Stimulated activated naive B cell treated with anti-CD40 and anti-IgM and Interleukin-4, amounts not matched to agents 10 μg/mL and 1 μg/mL and 100 μg/mL, for 72 hours (primary cell): ENCODE data around the gene CTU1.

ENCODE experiments used
- ATAC-seq, 2 donors: fragments of 150-1000 bp; cut with Tn5 transposase; replicated peaks; 2 replicates each; pipeline ENCODE4 v1.10.0; 2021; ENCODE audit warnings: moderate library complexity in 1 of 2
- DNase-seq: peaks from one replicate; pipeline ENCODE4 v3.0.0; 2021
- H3K27ac Mint-ChIP-seq: one replicate; pipeline ENCODE4 v1.8.0; 2022; ENCODE audit warnings: mild to moderate bottlenecking, mixed read lengths
- H3K27me3 Mint-ChIP-seq, 2 donors: one replicate each; pipeline ENCODE4 v1.8.0; 2022; ENCODE audit warnings: mixed read lengths in 2 of 2
- H3K36me3 Mint-ChIP-seq, 2 donors: one replicate each; pipeline ENCODE4 v1.8.0; 2022; ENCODE audit warnings: mixed read lengths in 2 of 2, mild to moderate bottlenecking in 1 of 2
- H3K4me1 Mint-ChIP-seq, 2 donors: one replicate each; pipeline ENCODE4 v1.8.0; 2022; ENCODE audit warnings: mixed read lengths in 2 of 2, mild to moderate bottlenecking in 1 of 2
- H3K4me3 Mint-ChIP-seq, 2 donors: one replicate each; pipeline ENCODE4 v1.8.0; 2022; ENCODE audit warnings: mild to moderate bottlenecking in 2 of 2, mixed read lengths in 2 of 2, moderate library complexity in 1 of 2
- H3K9me3 Mint-ChIP-seq, 2 donors: one replicate each; pipeline ENCODE4 v1.8.0; 2022; ENCODE audit warnings: mixed read lengths in 2 of 2, mild to moderate bottlenecking in 1 of 2

Gene CTU1

GRCh38 chr19:51075998-51076397 is 32.2 kb downstream of the CTU1 start:
- H3K36me3 Mint-ChIP-seq: peaks cover 0 to 8% of the 10 kb centered on the region in 2 donors
- H3K27me3 Mint-ChIP-seq: peaks cover 5 to 6% of the 10 kb centered on the region in 2 donors
- peaks cover 6 to 7% of the 10 kb centered on the region in 2 donors for H3K9me3 Mint-ChIP-seq
- DNase-seq: no peak
- no peak for ATAC-seq
- H3K4me1 Mint-ChIP-seq: no peaks in the 10 kb centered on the region
- H3K4me3 Mint-ChIP-seq: no peak overlapping the region
- H3K27ac Mint-ChIP-seq: no peak overlapping the region

GRCh38 chr19:51071095-51071405 is 37.2 kb downstream of the CTU1 start:
- Mint-ChIP-seq H3K27me3 (peaks cover 22 to 23% of the 10 kb centered on the region in 2 donors), H3K36me3 (peaks cover 0 to 1% of the 10 kb centered on the region in 2 donors), H3K27ac (no peak overlapping the region), H3K4me3 (no peak overlapping the region), H3K4me1 (no peaks in the 10 kb centered on the region), H3K9me3 (peaks cover 11% of the 10 kb centered on the region in 2 donors)
- no peak for ATAC-seq
- no peak for DNase-seq

- ATAC-seq: no peak
- peaks cover 11% of the 10 kb centered on the region in 2 donors for H3K9me3 Mint-ChIP-seq
- no peak overlapping the region for H3K4me3 Mint-ChIP-seq
- H3K36me3 Mint-ChIP-seq: peaks cover 0 to 1% of the 10 kb centered on the region in 2 donors
- no peak overlapping the region for H3K27ac Mint-ChIP-seq
- H3K27me3 Mint-ChIP-seq: peaks cover 27 to 28% of the 10 kb centered on the region in 2 donors
- no peaks in the 10 kb centered on the region for H3K4me1 Mint-ChIP-seq
- no peak for DNase-seq
These were observed 37.7 kb downstream of the CTU1 start for GRCh38 chr19:51070334-51071094.

- H3K27me3 Mint-ChIP-seq: peaks cover 36 to 41% of the 10 kb centered on the region in 2 donors
- H3K4me1 Mint-ChIP-seq: peaks cover 0 to 2% of the 10 kb centered on the region in 2 donors
- peaks cover 5% of the 10 kb centered on the region in 2 donors for H3K9me3 Mint-ChIP-seq
- no peak for DNase-seq
- H3K27ac Mint-ChIP-seq: no peak overlapping the region
- ATAC-seq: no peak
- no peak overlapping the region for H3K4me3 Mint-ChIP-seq
- H3K36me3 Mint-ChIP-seq: peaks cover 0 to 1% of the 10 kb centered on the region in 2 donors
These were observed 41.6 kb downstream of the CTU1 start for GRCh38 chr19:51066393-51067186.

- Mint-ChIP-seq H3K27me3 (peaks cover 45 to 53% of the 10 kb centered on the region in 2 donors), H3K4me1 (peaks cover 0 to 2% of the 10 kb centered on the region in 2 donors)
- no peak for ATAC-seq
These were observed 42.8 kb downstream of the CTU1 start for GRCh38 chr19:51065221-51065960.

GRCh38 chr19:51064534-51065220 is 43.5 kb downstream of the CTU1 start, which contains the start of gene KLK13:
Gene KLK13 (minus strand): TSS chr19:51065092. CDS start chr19:51065067, 25 bp downstream.
- Mint-ChIP-seq H3K4me1 (peaks cover 0 to 2% of the 10 kb centered on the region in 2 donors), H3K27me3 (peaks cover 45 to 60% of the 10 kb centered on the region in 2 donors), H3K27ac (no peak within 1 kb of the TSS), H3K36me3 (peaks cover 0 to 4% of the 10 kb centered on the region in 2 donors), H3K4me3 (peak within 1 kb of the TSS; percentile 4 to 33), H3K9me3 (peaks cover 9 to 10% of the 10 kb centered on the region in 2 donors)
- ATAC-seq: no peak
- DNase-seq: no peak

More at GRCh38 chr19:51065221-51065960, 42.8 kb downstream of the CTU1 start:
- Mint-ChIP-seq H3K9me3 (peaks cover 9 to 10% of the 10 kb centered on the region in 2 donors), H3K36me3 (peaks cover 0 to 4% of the 10 kb centered on the region in 2 donors), H3K4me3 (peak overlapping the region; percentile 4 to 33), H3K27ac (no peak overlapping the region)
- DNase-seq: no peak

- peaks cover 0 to 4% of the 10 kb centered on the region in 2 donors for H3K36me3 Mint-ChIP-seq
- H3K4me3 Mint-ChIP-seq: no peak overlapping the region
- ATAC-seq (no peak), DNase-seq (no peak)
- peaks cover 48 to 64% of the 10 kb centered on the region in 2 donors for H3K27me3 Mint-ChIP-seq
- no peak overlapping the region for H3K27ac Mint-ChIP-seq
- peaks cover 9 to 10% of the 10 kb centered on the region in 2 donors for H3K9me3 Mint-ChIP-seq
- peaks cover 0 to 2% of the 10 kb centered on the region in 2 donors for H3K4me1 Mint-ChIP-seq
These were observed 44.5 kb downstream of the CTU1 start for GRCh38 chr19:51063664-51064063.

GRCh38 chr19:51060973-51061372 is 47.2 kb downstream of the CTU1 start:
- Mint-ChIP-seq H3K36me3 (peaks cover 0 to 2% of the 10 kb centered on the region in 2 donors), H3K27me3 (peaks cover 43 to 63% of the 10 kb centered on the region in 2 donors), H3K27ac (no peak overlapping the region), H3K4me3 (no peak overlapping the region), H3K4me1 (peaks cover 0 to 2% of the 10 kb centered on the region in 2 donors), H3K9me3 (peaks cover 4 to 7% of the 10 kb centered on the region in 2 donors)
- DNase-seq: no peak
- no peak for ATAC-seq

GRCh38 chr19:51060336-51060735 is 47.9 kb downstream of the CTU1 start:
- DNase-seq (no peak), ATAC-seq (no peak)
- H3K4me1 Mint-ChIP-seq: peaks cover 0 to 1% of the 10 kb centered on the region in 2 donors
- peaks cover 4 to 7% of the 10 kb centered on the region in 2 donors for H3K9me3 Mint-ChIP-seq
- H3K4me3 Mint-ChIP-seq: no peak overlapping the region
- H3K27me3 Mint-ChIP-seq: peaks cover 42 to 60% of the 10 kb centered on the region in 2 donors
- no peak overlapping the region for H3K27ac Mint-ChIP-seq
- peaks cover 0 to 2% of the 10 kb centered on the region in 2 donors for H3K36me3 Mint-ChIP-seq

- H3K9me3 Mint-ChIP-seq: peaks cover 4 to 7% of the 10 kb centered on the region in 2 donors
- peaks cover 41 to 59% of the 10 kb centered on the region in 2 donors for H3K27me3 Mint-ChIP-seq
- H3K4me3 Mint-ChIP-seq: no peak overlapping the region
- peaks cover 0 to 2% of the 10 kb centered on the region in 2 donors for H3K36me3 Mint-ChIP-seq
- ATAC-seq (no peak), DNase-seq (no peak)
- no peak overlapping the region for H3K27ac Mint-ChIP-seq
- no peaks in the 10 kb centered on the region for H3K4me1 Mint-ChIP-seq
These were observed 48.5 kb downstream of the CTU1 start for GRCh38 chr19:51059715-51060114.

GRCh38 chr19:51055866-51056265 is 52.3 kb downstream of the CTU1 start:
- Mint-ChIP-seq H3K4me1 (no peaks in the 10 kb centered on the region), H3K27me3 (peaks cover 41 to 55% of the 10 kb centered on the region in 2 donors), H3K9me3 (peaks cover 0 to under 1% of the 10 kb centered on the region in 2 donors), H3K27ac (no peak overlapping the region), H3K4me3 (no peak overlapping the region), H3K36me3 (no peaks in the 10 kb centered on the region)
- no peak for DNase-seq
- ATAC-seq: no peak
